PC-3 (cell line): ENCODE measurements around the gene CSF2. TPM values are rescaled to one million over a fixed set of nuclear protein-coding genes. Genes with fewer than 3 reads are reported as not detected.
"Not testable (repeated sequence)": the region's sequence is repeated elsewhere in the genome, so short reads cannot be mapped to it uniquely, and the experiment has no call there.

Source experiments
- ATAC-seq: fragments of 200-7000 bp; cut with Tn5 transposase; 2 replicates; pipeline ENCODE4 v1.9.1; 2020; ENCODE audit warnings: mild to moderate bottlenecking, moderate library complexity
- BruUV-seq: library from RNA; stranded (reverse); fragments of 400-500 nt; replicated peaks from 2 replicates; lab custom pipeline; 2021; lab: Mats Ljungman, UMichigan
- CTCF ChIA-PET: fragments of 300-600 bp; sonication (Branson Sonifier 250); formaldehyde crosslinking; loops from one replicate; lab custom pipeline; 2022; ENCODE audit warnings: antibody characterized with exemption; lab: Charles Lee
- POLR2A ChIA-PET: fragments of 300-600 bp; sonication (Branson Sonifier 250); formaldehyde crosslinking; loops from one replicate; lab custom pipeline; 2022; ENCODE audit warnings: antibody characterized with exemption; ENCODE audit not compliant: unreplicated experiment; lab: Charles Lee
- DNase-seq: peaks from one replicate; pipeline ENCODE4 v3.0.0-alpha.2; 2015
- H2AFZ ChIP-seq: fragments of 300-600 bp; sonication (generic); 2 replicates; pipeline ENCODE4 v1.6.0; 2016; ENCODE audit warnings: antibody characterized with exemption, low read length
- H3F3A ChIP-seq: fragments of 300-600 bp; sonication (generic); one replicate; pipeline ENCODE4 v1.6.0; 2017; ENCODE audit warnings: antibody characterized with exemption, low read length, control low read depth, mild to moderate bottlenecking; ENCODE audit not compliant: unreplicated experiment
- H3K27ac ChIP-seq: fragments of 300-600 bp; sonication (generic); 2 replicates; pipeline ENCODE4 v1.5.1; 2016; ENCODE audit warnings: mild to moderate bottlenecking, low read length
- H3K27me3 ChIP-seq: fragments of 300-600 bp; sonication (generic); 2 replicates; pipeline ENCODE4 v1.6.1; 2016; ENCODE audit warnings: low read length, mixed read lengths
- H3K36me3 ChIP-seq: fragments of 300-600 bp; sonication (generic); 2 replicates; pipeline ENCODE4 v1.6.1; 2016; ENCODE audit warnings: low read depth, mixed run types, low read length, mixed read lengths
- H3K4me1 ChIP-seq: fragments of 300-600 bp; sonication (generic); 2 replicates; pipeline ENCODE4 v1.5.1; 2016; ENCODE audit warnings: low read length; ENCODE audit not compliant: insufficient read depth
- H3K4me2 ChIP-seq: fragments of 300-600 bp; sonication (generic); 2 replicates; pipeline ENCODE4 v1.6.0; 2016; ENCODE audit warnings: low read length
- H3K4me3 ChIP-seq: fragments of 300-600 bp; sonication (generic); 2 replicates; pipeline ENCODE4 v1.5.1; 2016; ENCODE audit warnings: mild to moderate bottlenecking, low read length, mixed read lengths
- H3K79me2 ChIP-seq: fragments of 300-600 bp; sonication (generic); 2 replicates; pipeline ENCODE4 v1.6.1; 2017; ENCODE audit warnings: low read length, mixed read lengths
- H3K9ac ChIP-seq: fragments of 300-600 bp; sonication (generic); 2 replicates; pipeline ENCODE4 v1.6.0; 2016; ENCODE audit warnings: mild to moderate bottlenecking, low read length
- H3K9me2 ChIP-seq: fragments of 300-600 bp; sonication (generic); replicated peaks from 2 replicates; pipeline ENCODE4 v1.6.1; 2016; ENCODE audit warnings: mixed run types, low read length, mixed read lengths
- H3K9me3 ChIP-seq: fragments of 300-600 bp; sonication (generic); 2 replicates; pipeline ENCODE4 v1.6.1; 2016; ENCODE audit warnings: low read length, mixed read lengths
- H4K20me1 ChIP-seq: fragments of 300-600 bp; sonication (generic); 2 replicates; pipeline ENCODE4 v1.6.1; 2016; ENCODE audit warnings: low read length, mixed read lengths
- intact Hi-C: fragments of 100-400 bp; cut with micrococcal nuclease; formaldehyde crosslinking; loops from 2 replicates; pipeline ENCODE4 v1.9.0; 2023
- total RNA-seq: library from RNA; depleted of rRNA; stranded (reverse); fragments of >200 nt; gene quantifications from 2 replicates; pipeline ENCODE4 v1.2.3, GENCODE V29; 2014; rRNA removed

The CSF2 gene
- total RNA-seq, 1 experiment from 2014 or later = 93.6 TPM

GRCh38 chr5:132120717-132121116 is 47.1 kb downstream of the CSF2 start:
- H3K27me3 ChIP-seq, intact Hi-C loops, H3K9ac ChIP-seq, DNase-seq, H3K4me3 ChIP-seq, H3F3A ChIP-seq, H2AFZ ChIP-seq, H3K9me3 ChIP-seq, H3K36me3 ChIP-seq, POLR2A ChIA-PET, H3K9me2 ChIP-seq, ATAC-seq, H3K4me1 ChIP-seq, H4K20me1 ChIP-seq, CTCF ChIA-PET, H3K4me2 ChIP-seq, H3K79me2 ChIP-seq, BruUV-seq, H3K27ac ChIP-seq: not testable (repeated sequence)

GRCh38 chr5:132122971-132123370 is 49.4 kb downstream of the CSF2 start:
- H3K36me3 ChIP-seq, H3K79me2 ChIP-seq, H4K20me1 ChIP-seq, H3K4me3 ChIP-seq, H3K27me3 ChIP-seq, intact Hi-C loops, H2AFZ ChIP-seq, BruUV-seq, H3F3A ChIP-seq, ATAC-seq, POLR2A ChIA-PET, DNase-seq, H3K4me1 ChIP-seq, H3K4me2 ChIP-seq, H3K9me2 ChIP-seq, H3K27ac ChIP-seq, H3K9ac ChIP-seq, CTCF ChIA-PET, H3K9me3 ChIP-seq: not testable (repeated sequence)

GRCh38 chr5:132123578-132123977 is 50.0 kb downstream of the CSF2 start:
- CTCF ChIA-PET, H2AFZ ChIP-seq, H3K4me1 ChIP-seq, BruUV-seq, H3F3A ChIP-seq, H3K9ac ChIP-seq, POLR2A ChIA-PET, H3K9me3 ChIP-seq, H3K4me3 ChIP-seq, H3K4me2 ChIP-seq, H3K27me3 ChIP-seq, H3K27ac ChIP-seq, H3K9me2 ChIP-seq, ATAC-seq, intact Hi-C loops, DNase-seq, H4K20me1 ChIP-seq, H3K79me2 ChIP-seq, H3K36me3 ChIP-seq: not testable (repeated sequence)

Other genes with a start within 250 kb of the CSF2 start
- not detected in 2 replicates for gene MEIKIN, start 128.1 kb upstream of the CSF2 start, total RNA-seq
- gene ACSL6, start 62.1 kb upstream of the CSF2 start, total RNA-seq = 0.15 and 0.35 TPM in 2 replicates
- not detected in 2 replicates for gene IL3, start 13.1 kb upstream of the CSF2 start, total RNA-seq
- 38.7 and 43.6 TPM in 2 replicates for gene P4HA2, start 154.1 kb downstream of the CSF2 start, total RNA-seq
- 26.5 and 27.8 TPM in 2 replicates for gene PDLIM4, start 183.9 kb downstream of the CSF2 start, total RNA-seq
- 2.2 and 3.4 TPM in 2 replicates for gene SLC22A4, start 220.6 kb downstream of the CSF2 start, total RNA-seq